SK-N-SH (cell line): ENCODE data around the gene LEKR1. TPM values are rescaled to one million over a fixed set of nuclear protein-coding genes. Genes with fewer than 3 reads are reported as not detected.

Experiments
- CTCF ChIA-PET: fragments of 300-600, 350-600 bp; formaldehyde crosslinking; extraction: SDS; loops from one replicate; lab custom pipeline; 2021; lab: Yijun Ruan, JAX
- POLR2A ChIA-PET: fragments of 350-600 bp; sonication (Branson Sonifier 250); formaldehyde crosslinking; extraction: SDS; loops from one replicate; lab custom pipeline; 2020; ENCODE audit warnings: antibody characterized with exemption, inconsistent platforms; lab: Yijun Ruan, JAX
- DNase-seq: peaks from one replicate; pipeline ENCODE4 v3.0.0; 2012
- H2AFZ ChIP-seq: fragments of 200-600 bp; sonication (generic); 2 replicates; pipeline ENCODE4 v1.8.1; 2016; ENCODE audit warnings: antibody characterized with exemption, mild to moderate bottlenecking, low read depth
- H3F3A ChIP-seq: fragments of 200-600 bp; sonication (generic); replicated peaks from 2 replicates; pipeline ENCODE3; 2016; ENCODE audit warnings: antibody characterized with exemption, mild to moderate bottlenecking; ENCODE audit not compliant: insufficient read depth
- H3K27ac ChIP-seq, 2 experiments: fragments of 200-500 bp in 1 of 2; fragments of 200-600 bp in 1 of 2; sonication (Bioruptor generic) in 1 of 2; sonication (generic), shearing (Covaris generic) in 1 of 2; 2 replicates each; pipeline versions ENCODE4 v1.5.1 to v1.6.1; 2014 to 2016; ENCODE audit warnings: low read depth in 2 of 2, inconsistent platforms in 1 of 2, low read length in 1 of 2, mild to moderate bottlenecking in 1 of 2, mixed read lengths in 1 of 2
- H3K27me3 ChIP-seq: fragments of 200-600 bp; sonication (generic), shearing (Covaris generic); 2 replicates; pipeline ENCODE4 v1.6.1; 2016; ENCODE audit warnings: mixed run types; ENCODE audit not compliant: insufficient read depth
- H3K36me3 ChIP-seq, 2 experiments: fragments of 200-500 bp in 1 of 2; fragments of 200-600 bp in 1 of 2; sonication (Bioruptor generic) in 1 of 2; sonication (generic) in 1 of 2; replicated peaks in 1 of 2; 2 replicates each; pipeline versions ENCODE3 to v1.5.1; 2014 to 2016; ENCODE audit warnings: low read length in 1 of 2, mild to moderate bottlenecking in 1 of 2; ENCODE audit not compliant: insufficient read depth in 2 of 2, control insufficient read depth in 1 of 2
- H3K4me1 ChIP-seq, 2 experiments: fragments of 200-500 bp in 1 of 2; fragments of 200-600 bp in 1 of 2; sonication (Bioruptor generic) in 1 of 2; sonication (generic), shearing (Covaris generic) in 1 of 2; 2 replicates each; pipeline versions ENCODE4 v1.5.1 to v1.6.1; 2014 to 2016; ENCODE audit warnings: low read depth in 1 of 2, low read length in 1 of 2, mixed run types in 1 of 2; ENCODE audit not compliant: insufficient read depth in 2 of 2, control insufficient read depth in 1 of 2
- H3K4me2 ChIP-seq: fragments of 200-600 bp; sonication (generic), shearing (Covaris generic); 2 replicates; pipeline ENCODE4 v1.6.1; 2017; ENCODE audit warnings: mixed run types
- H3K4me3 ChIP-seq, 2 experiments: fragments of 200-500 bp in 1 of 2; fragments of 200-600 bp in 1 of 2; sonication (Bioruptor generic) in 1 of 2; sonication (generic), shearing (Covaris generic) in 1 of 2; 2 replicates each; pipeline versions ENCODE4 v1.5.1 to v1.8.1; 2014 to 2016; ENCODE audit warnings: low read depth in 2 of 2, inconsistent platforms in 1 of 2, low read length in 1 of 2, mild to moderate bottlenecking in 1 of 2, mixed read lengths in 1 of 2, moderate library complexity in 1 of 2
- H3K79me2 ChIP-seq: fragments of 200-600 bp; sonication (generic); 2 replicates; pipeline ENCODE4 v1.8.1; 2017; ENCODE audit warnings: mild to moderate bottlenecking; ENCODE audit not compliant: insufficient read depth
- H3K9ac ChIP-seq: fragments of 200-600 bp; sonication (generic); 2 replicates; pipeline ENCODE4 v1.6.1; 2017; ENCODE audit warnings: mixed run types
- H3K9me2 ChIP-seq: fragments of 200-600 bp; sonication (generic); 2 replicates; pipeline ENCODE4 v1.6.1; 2017; ENCODE audit warnings: mixed run types
- H3K9me3 ChIP-seq: fragments of 200-600 bp; sonication (generic); 2 replicates; pipeline ENCODE4 v1.6.1; 2017; ENCODE audit warnings: mixed run types, mild to moderate bottlenecking, moderate library complexity
- H4K20me1 ChIP-seq: fragments of 200-600 bp; sonication (generic); 2 replicates; pipeline ENCODE4 v1.6.1; 2017; ENCODE audit warnings: mild to moderate bottlenecking, mixed run types; ENCODE audit not compliant: insufficient read depth
- ELF1 ChIP-seq: IDR thresholded peaks from 2 replicates; pipeline ENCODE4 v1.4.0; 2012
- EP300 ChIP-seq, 2 experiments: IDR thresholded peaks; 2 replicates each; pipeline versions ENCODE4 v1.4.0 to v1.6.1; 2012; ENCODE audit warnings: borderline replicate concordance in 1 of 2, low read depth in 1 of 2, low read length in 1 of 2
- EZH2phosphoT487 ChIP-seq: fragments of 200-600 bp; sonication (generic); IDR thresholded peaks from 2 replicates; pipeline ENCODE4 v1.6.1; 2017; ENCODE audit warnings: low read depth, mixed run types, mild to moderate bottlenecking, antibody characterized with exemption, moderate library complexity, borderline replicate concordance
- FOXM1 ChIP-seq: IDR thresholded peaks from 2 replicates; pipeline ENCODE4 v1.4.0; 2012; ENCODE audit warnings: low read depth, mild to moderate bottlenecking
- GATA2 ChIP-seq: sonication (generic); formaldehyde crosslinking; IDR thresholded peaks from 2 replicates; pipeline ENCODE4 v1.5.0; 2020; ENCODE audit warnings: mild to moderate bottlenecking, missing genetic modification reagents
- JUND ChIP-seq: IDR thresholded peaks from 2 replicates; pipeline ENCODE4 v1.4.0; 2012
- MAX ChIP-seq: IDR thresholded peaks from 2 replicates; pipeline ENCODE4 v1.4.0; 2012; ENCODE audit warnings: low read depth
- MEF2A ChIP-seq: IDR thresholded peaks from 2 replicates; pipeline ENCODE4 v1.4.0; 2012; ENCODE audit warnings: low read depth, borderline replicate concordance
- RFX5 ChIP-seq: IDR thresholded peaks from 2 replicates; pipeline ENCODE4 v1.6.1; 2012; ENCODE audit warnings: mild to moderate bottlenecking, improper control_type of control experiment, low read length
- TAF1 ChIP-seq: IDR thresholded peaks from 2 replicates; pipeline ENCODE4 v1.6.1; 2012; ENCODE audit warnings: low read depth, mild to moderate bottlenecking, low read length, moderate library complexity, borderline replicate concordance
- TEAD4 ChIP-seq: IDR thresholded peaks from 2 replicates; pipeline ENCODE4 v1.4.0; 2012; ENCODE audit warnings: mild to moderate bottlenecking, borderline replicate concordance; ENCODE audit not compliant: insufficient read depth
- YY1 ChIP-seq: IDR thresholded peaks from 2 replicates; pipeline ENCODE4 v1.4.0; 2012; ENCODE audit warnings: low read depth, mild to moderate bottlenecking
- ZBTB33 ChIP-seq: IDR thresholded peaks from 2 replicates; pipeline ENCODE4 v1.4.0; 2012; ENCODE audit warnings: low read depth, borderline replicate concordance
- WGBS: methylation state at CpG from one replicate; pipeline ENCODE4 v1.1.6; 2017; ENCODE audit warnings: low lambda C conversion rate; 5-methylcytosine and 5-hydroxymethylcytosine counted together
- polyA plus RNA-seq, 3 experiments: library from polyadenylated mRNA; depleted of rRNA; stranded (reverse); fragments of >200 nt; gene quantifications; 2 replicates each; pipeline ENCODE4 v1.2.3, GENCODE V29; 2012
- TF ChIP-seq, protein P1 (sequence below): fragments of 150-350 bp; IDR thresholded peaks from 2 replicates; pipeline ENCODE4 v1.6.1; 2017; ENCODE audit warnings: antibody characterized with exemption, low read length, low read depth, borderline replicate concordance
- TF ChIP-seq, protein P2 (sequence below): fragments of 150-350 bp; IDR thresholded peaks from 2 replicates; pipeline ENCODE4 v1.6.1; 2016; ENCODE audit warnings: mild to moderate bottlenecking, low read depth, low read length
- TF ChIP-seq, protein P3 (sequence below): IDR thresholded peaks from 2 replicates; pipeline ENCODE4 v1.4.0; 2012; ENCODE audit warnings: low read depth, borderline replicate concordance

LEKR1 gene
- polyA plus RNA-seq, 1 of the 3 experiments (the other 2 are of a cell fraction): 0.30 TPM

DNA sequence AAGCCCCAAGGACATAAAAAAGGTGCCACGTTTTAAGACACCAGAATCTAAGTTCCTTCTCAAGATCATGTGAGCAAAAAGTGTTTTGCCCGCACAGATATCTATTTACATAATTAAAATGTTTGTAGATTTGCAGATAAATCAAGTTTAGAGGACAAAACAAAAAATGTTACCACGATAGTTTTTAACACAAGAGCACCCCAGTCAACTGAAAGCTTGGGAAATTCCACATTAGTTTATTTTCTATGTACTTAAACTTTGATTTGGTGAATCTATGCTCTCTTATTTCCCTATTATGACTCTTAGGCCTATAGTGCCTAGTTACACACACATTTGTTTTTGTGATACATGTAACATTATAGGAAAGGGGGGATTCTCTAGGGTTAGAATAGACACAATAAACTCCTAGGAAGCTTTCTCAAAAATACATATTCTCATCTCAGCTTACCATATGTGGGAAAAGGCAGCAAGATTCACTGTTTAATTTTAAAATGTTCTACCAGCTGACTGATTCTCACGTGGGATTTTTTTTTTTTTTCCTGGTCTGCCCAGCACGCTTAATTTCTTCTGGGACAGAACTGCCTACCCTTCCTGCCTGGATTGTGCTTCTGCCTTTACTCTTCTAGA is 8.4 kb upstream of the LEKR1 start (continued):
- no peak for TF ChIP-seq MEF2A
- TF ChIP-seq, all 33 proteins: peak for 0

DNA sequence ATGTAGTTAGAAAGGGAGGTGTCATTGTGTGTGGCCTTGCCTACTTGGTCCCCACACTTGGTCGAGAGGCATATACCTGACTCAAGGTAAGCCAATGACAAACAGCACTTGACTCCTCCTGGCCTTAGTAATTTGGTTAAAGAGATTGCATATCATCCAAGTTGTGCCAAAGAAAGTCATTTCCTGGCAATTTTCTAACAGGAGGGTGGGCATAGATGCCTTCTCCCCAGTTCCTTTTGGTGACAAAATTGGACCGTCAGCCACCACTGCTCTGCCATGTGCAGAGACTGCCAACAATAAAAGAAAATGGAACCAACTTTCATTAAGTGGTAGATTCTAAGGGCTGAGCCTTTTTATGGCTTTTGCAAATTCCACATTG is 7.9 kb upstream of the LEKR1 start:
- Histone ChIP-seq H3K4me3 (no peak overlapping the region), H3K4me2 (no peak overlapping the region), H3K79me2 (no peaks in the 10 kb centered on the region), H3K9ac (no peak overlapping the region), H2AFZ (no peak overlapping the region; the same call in 1 of the 2 replicates), H3F3A (peaks cover 5% of the 10 kb centered on the region), H3K27me3 (no peaks in the 10 kb centered on the region), H3K9me2 (no peaks in the 10 kb centered on the region), H3K4me1 (peaks cover 16 to 24% of the 10 kb centered on the region in 2 experiments; a peak in 3 of 4 replicates), H3K27ac (no peak overlapping the region; a peak in 1 of 4 replicates), H3K9me3 (no peaks in the 10 kb centered on the region), H3K36me3 (no peaks in the 10 kb centered on the region), H4K20me1 (no peaks in the 10 kb centered on the region)
- no peak for DNase-seq
- ChIA-PET POLR2A (interaction anchor here (0.6 kb wide), 1 partner anchor 676 kb away, joined by 3 read pairs; no protein-coding TSS in a partner anchor), CTCF (interaction anchor here (1.2 to 1.9 kb wide), 2 partner anchors 143 to 319 kb away, joined by 4 to 10 read pairs; partner anchors contain the start of gene TIPARP)
- no peak for TF ChIP-seq TEAD4
- TF ChIP-seq FOXM1: no peak
- no peak for TF ChIP-seq YY1
- TF ChIP-seq MEF2A: no peak
- TF ChIP-seq GATA2 (CRISPR knock-in tag): no peak
- TF ChIP-seq, protein P1, sequence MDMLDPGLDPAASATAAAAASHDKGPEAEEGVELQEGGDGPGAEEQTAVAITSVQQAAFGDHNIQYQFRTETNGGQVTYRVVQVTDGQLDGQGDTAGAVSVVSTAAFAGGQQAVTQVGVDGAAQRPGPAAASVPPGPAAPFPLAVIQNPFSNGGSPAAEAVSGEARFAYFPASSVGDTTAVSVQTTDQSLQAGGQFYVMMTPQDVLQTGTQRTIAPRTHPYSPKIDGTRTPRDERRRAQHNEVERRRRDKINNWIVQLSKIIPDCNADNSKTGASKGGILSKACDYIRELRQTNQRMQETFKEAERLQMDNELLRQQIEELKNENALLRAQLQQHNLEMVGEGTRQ: no peak
- TF ChIP-seq ZBTB33: no peak
- TF ChIP-seq RFX5: no peak
- TF ChIP-seq TAF1: no peak
- no peak for TF ChIP-seq EP300 (IDR thresholded peaks at IDR 0.05; ENCODE audit: borderline replicate concordance in 1 of 2, low read depth in 1 of 2, low read length in 1 of 2)
- no peak for TF ChIP-seq ELF1
- TF ChIP-seq EZH2phosphoT487: no peak
- TF ChIP-seq JUND: no peak
- TF ChIP-seq, protein P2, sequence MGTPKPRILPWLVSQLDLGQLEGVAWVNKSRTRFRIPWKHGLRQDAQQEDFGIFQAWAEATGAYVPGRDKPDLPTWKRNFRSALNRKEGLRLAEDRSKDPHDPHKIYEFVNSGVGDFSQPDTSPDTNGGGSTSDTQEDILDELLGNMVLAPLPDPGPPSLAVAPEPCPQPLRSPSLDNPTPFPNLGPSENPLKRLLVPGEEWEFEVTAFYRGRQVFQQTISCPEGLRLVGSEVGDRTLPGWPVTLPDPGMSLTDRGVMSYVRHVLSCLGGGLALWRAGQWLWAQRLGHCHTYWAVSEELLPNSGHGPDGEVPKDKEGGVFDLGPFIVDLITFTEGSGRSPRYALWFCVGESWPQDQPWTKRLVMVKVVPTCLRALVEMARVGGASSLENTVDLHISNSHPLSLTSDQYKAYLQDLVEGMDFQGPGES: no peak
- TF ChIP-seq MAX: no peak
- TF ChIP-seq, protein P3, sequence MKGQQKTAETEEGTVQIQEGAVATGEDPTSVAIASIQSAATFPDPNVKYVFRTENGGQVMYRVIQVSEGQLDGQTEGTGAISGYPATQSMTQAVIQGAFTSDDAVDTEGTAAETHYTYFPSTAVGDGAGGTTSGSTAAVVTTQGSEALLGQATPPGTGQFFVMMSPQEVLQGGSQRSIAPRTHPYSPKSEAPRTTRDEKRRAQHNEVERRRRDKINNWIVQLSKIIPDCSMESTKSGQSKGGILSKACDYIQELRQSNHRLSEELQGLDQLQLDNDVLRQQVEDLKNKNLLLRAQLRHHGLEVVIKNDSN: no peak
- 100% methylated on average over 2 of the region's 2 CpGs for WGBS
